SK-N-SH (cell line): Measurements from ENCODE around the gene INF2.

Source experiments
- EP300 ChIP-seq, 2 experiments: IDR thresholded peaks; 2 replicates each; pipeline versions ENCODE4 v1.4.0 to v1.6.1; 2012; ENCODE audit warnings: borderline replicate concordance in 1 of 2, low read depth in 1 of 2, low read length in 1 of 2
- JUND ChIP-seq: IDR thresholded peaks from 2 replicates; pipeline ENCODE4 v1.4.0; 2012
- POLR2AphosphoS5 ChIP-seq: IDR thresholded peaks from 2 replicates; pipeline ENCODE4 v1.6.1; 2012; ENCODE audit warnings: low read depth, low read length
- TF ChIP-seq, protein P1 (sequence below): fragments of 200-600 bp; sonication (generic); IDR thresholded peaks from 2 replicates; pipeline ENCODE4 v1.6.1; 2017; ENCODE audit warnings: antibody characterized with exemption, mild to moderate bottlenecking, moderate library complexity

DNA sequence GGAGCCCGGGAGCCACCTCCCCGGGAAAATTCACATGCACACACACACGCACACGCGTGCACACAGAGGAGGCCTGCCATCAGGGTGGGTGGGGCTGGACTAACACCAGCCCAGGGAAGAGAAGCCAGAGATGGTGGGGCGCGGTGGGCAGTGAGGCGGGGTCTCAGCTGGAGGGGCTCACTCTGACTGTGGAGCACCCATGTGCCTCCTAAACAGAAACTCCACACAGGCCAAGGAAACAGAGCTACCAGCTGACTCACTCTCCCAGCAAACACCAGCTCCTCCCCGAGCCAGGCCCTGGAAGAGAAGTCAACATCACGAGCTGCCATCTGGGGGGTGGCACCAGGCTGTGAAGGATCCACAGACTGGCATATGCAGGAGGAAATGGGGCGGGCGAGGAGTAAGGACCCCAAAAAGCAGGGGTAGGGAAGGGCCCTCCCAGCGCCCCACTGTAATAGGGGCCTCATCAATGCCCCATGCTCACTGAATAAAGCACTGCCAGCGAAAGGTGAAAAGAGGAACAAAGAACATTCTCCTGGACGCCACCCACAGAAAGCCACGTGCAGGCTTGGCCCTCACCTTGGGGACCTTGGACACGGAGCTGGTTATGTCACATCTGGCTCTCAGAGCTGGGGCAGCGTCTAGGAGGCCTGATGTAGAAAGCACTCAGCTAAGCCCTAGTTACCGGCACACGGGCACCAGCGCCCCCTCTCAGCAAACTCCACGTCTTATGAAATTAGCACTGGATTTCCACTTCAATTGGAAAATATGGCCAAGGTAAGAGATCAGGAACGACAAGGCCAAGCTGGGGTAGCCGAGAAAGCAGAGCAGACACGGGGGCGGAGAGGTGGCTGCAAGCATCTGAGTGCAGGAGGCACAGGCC is 8.4 kb upstream of the INF2 start:
- TF ChIP-seq JUND (no peak), EP300 (IDR thresholded peaks at IDR 0.05; ENCODE audit: borderline replicate concordance in 1 of 2, low read depth in 1 of 2, low read length in 1 of 2) (no peak), POLR2AphosphoS5 (no peak)
- TF ChIP-seq, protein P1, sequence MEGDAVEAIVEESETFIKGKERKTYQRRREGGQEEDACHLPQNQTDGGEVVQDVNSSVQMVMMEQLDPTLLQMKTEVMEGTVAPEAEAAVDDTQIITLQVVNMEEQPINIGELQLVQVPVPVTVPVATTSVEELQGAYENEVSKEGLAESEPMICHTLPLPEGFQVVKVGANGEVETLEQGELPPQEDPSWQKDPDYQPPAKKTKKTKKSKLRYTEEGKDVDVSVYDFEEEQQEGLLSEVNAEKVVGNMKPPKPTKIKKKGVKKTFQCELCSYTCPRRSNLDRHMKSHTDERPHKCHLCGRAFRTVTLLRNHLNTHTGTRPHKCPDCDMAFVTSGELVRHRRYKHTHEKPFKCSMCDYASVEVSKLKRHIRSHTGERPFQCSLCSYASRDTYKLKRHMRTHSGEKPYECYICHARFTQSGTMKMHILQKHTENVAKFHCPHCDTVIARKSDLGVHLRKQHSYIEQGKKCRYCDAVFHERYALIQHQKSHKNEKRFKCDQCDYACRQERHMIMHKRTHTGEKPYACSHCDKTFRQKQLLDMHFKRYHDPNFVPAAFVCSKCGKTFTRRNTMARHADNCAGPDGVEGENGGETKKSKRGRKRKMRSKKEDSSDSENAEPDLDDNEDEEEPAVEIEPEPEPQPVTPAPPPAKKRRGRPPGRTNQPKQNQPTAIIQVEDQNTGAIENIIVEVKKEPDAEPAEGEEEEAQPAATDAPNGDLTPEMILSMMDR = peak; percentile 30; the same call in 1 of the 2 replicates
